Measurements from ENCODE around the gene CPNE7.

CPNE7 gene

GRCh38 chr16:89576153-89577054 lies 846 bp downstream of the CPNE7 start:
- H2AFZ ChIP-seq (ENCODE audit: low read length, unreplicated experiment), result peak overlapping the region; percentile 2
- H3K4me1 ChIP-seq (ENCODE audit: control insufficient read depth, insufficient read depth, low read length, unreplicated experiment), result peaks cover 26% of the 10 kb centered on the region
- no peaks in the 10 kb centered on the region for H3K27me3 ChIP-seq (ENCODE audit: insufficient read depth, low read length)
- H3K79me2 ChIP-seq (ENCODE audit: control insufficient read depth, insufficient read depth, low read length, unreplicated experiment), result peaks cover 25% of the 10 kb centered on the region
- H3K36me3 ChIP-seq (ENCODE audit: insufficient read depth, low read length), result peaks cover 16% of the 10 kb centered on the region; the same call in 1 of the 2 replicates
- peak overlapping the region; percentile 63; the same call in 1 of the 2 replicates for H3K27ac ChIP-seq (ENCODE audit: low read depth, low read length)
- peak overlapping the region; percentile 96 for H3K4me3 ChIP-seq (ENCODE audit: low read depth, low read length)

GRCh38 chr16:89577055-89577759 lies 1.6 kb downstream of the CPNE7 start:
- Histone ChIP-seq H3K27ac (ENCODE audit: low read depth, low read length) (peak overlapping the region; percentile 63), H3K4me3 (ENCODE audit: low read depth, low read length) (peak overlapping the region; percentile 96), H2AFZ (ENCODE audit: low read length, unreplicated experiment) (no peak overlapping the region)

GRCh38 chr16:89579351-89579750 lies 3.8 kb downstream of the CPNE7 start:
- no peak overlapping the region for H3K4me3 ChIP-seq (ENCODE audit: low read depth, low read length)
- no peaks in the 10 kb centered on the region for H3K27me3 ChIP-seq (ENCODE audit: insufficient read depth, low read length)
- peaks cover 19% of the 10 kb centered on the region; the same call in 1 of the 2 replicates for H3K36me3 ChIP-seq (ENCODE audit: insufficient read depth, low read length)
- no peak overlapping the region for H2AFZ ChIP-seq (ENCODE audit: low read length, unreplicated experiment)
- H3K79me2 ChIP-seq (ENCODE audit: control insufficient read depth, insufficient read depth, low read length, unreplicated experiment), result peaks cover 29% of the 10 kb centered on the region
- peaks cover 39% of the 10 kb centered on the region for H3K4me1 ChIP-seq (ENCODE audit: control insufficient read depth, insufficient read depth, low read length, unreplicated experiment)
- peak overlapping the region; percentile 67; the same call in 1 of the 2 replicates for H3K27ac ChIP-seq (ENCODE audit: low read depth, low read length)

More at GRCh38 chr16:89577055-89577759, 1.6 kb downstream of the CPNE7 start:
- Histone ChIP-seq H3K4me1 (ENCODE audit: control insufficient read depth, insufficient read depth, low read length, unreplicated experiment) (peaks cover 34% of the 10 kb centered on the region), H3K36me3 (ENCODE audit: insufficient read depth, low read length) (peaks cover 16% of the 10 kb centered on the region; the same call in 1 of the 2 replicates), H3K79me2 (ENCODE audit: control insufficient read depth, insufficient read depth, low read length, unreplicated experiment) (peaks cover 25% of the 10 kb centered on the region), H3K27me3 (ENCODE audit: insufficient read depth, low read length) (no peaks in the 10 kb centered on the region)

GRCh38 chr16:89581045-89581695 lies 5.6 kb downstream of the CPNE7 start:
- H3K36me3 ChIP-seq (ENCODE audit: insufficient read depth, low read length), result peaks cover 21% of the 10 kb centered on the region; the same call in 1 of the 2 replicates
- H3K27ac ChIP-seq (ENCODE audit: low read depth, low read length), result peak overlapping the region; percentile 94
- H3K27me3 ChIP-seq (ENCODE audit: insufficient read depth, low read length), result no peaks in the 10 kb centered on the region

GRCh38 chr16:89581861-89582563 lies 6.5 kb downstream of the CPNE7 start:
- peak overlapping the region; percentile 94 for H3K27ac ChIP-seq (ENCODE audit: low read depth, low read length)
- H3K4me1 ChIP-seq (ENCODE audit: control insufficient read depth, insufficient read depth, low read length, unreplicated experiment), result peaks cover 41% of the 10 kb centered on the region
- H3K27me3 ChIP-seq (ENCODE audit: insufficient read depth, low read length), result no peaks in the 10 kb centered on the region
- no peak overlapping the region for H2AFZ ChIP-seq (ENCODE audit: low read length, unreplicated experiment)
- peaks cover 9% of the 10 kb centered on the region for H3K79me2 ChIP-seq (ENCODE audit: control insufficient read depth, insufficient read depth, low read length, unreplicated experiment)
- peaks cover 26% of the 10 kb centered on the region; the same call in 1 of the 2 replicates for H3K36me3 ChIP-seq (ENCODE audit: insufficient read depth, low read length)
- H3K4me3 ChIP-seq (ENCODE audit: low read depth, low read length), result peak overlapping the region; percentile 32; the same call in 1 of the 2 replicates

More at GRCh38 chr16:89581045-89581695, 5.6 kb downstream of the CPNE7 start:
- H2AFZ ChIP-seq (ENCODE audit: low read length, unreplicated experiment), result no peak overlapping the region
- peaks cover 18% of the 10 kb centered on the region for H3K79me2 ChIP-seq (ENCODE audit: control insufficient read depth, insufficient read depth, low read length, unreplicated experiment)
- H3K4me1 ChIP-seq (ENCODE audit: control insufficient read depth, insufficient read depth, low read length, unreplicated experiment), result peaks cover 40% of the 10 kb centered on the region
- H3K4me3 ChIP-seq (ENCODE audit: low read depth, low read length), result peak overlapping the region; percentile 32; the same call in 1 of the 2 replicates

GRCh38 chr16:89582614-89583196 lies 7.1 kb downstream of the CPNE7 start:
- Histone ChIP-seq H3K79me2 (ENCODE audit: control insufficient read depth, insufficient read depth, low read length, unreplicated experiment) (peaks cover 3% of the 10 kb centered on the region), H3K27ac (ENCODE audit: low read depth, low read length) (peak overlapping the region; percentile 94), H3K27me3 (ENCODE audit: insufficient read depth, low read length) (no peaks in the 10 kb centered on the region), H2AFZ (ENCODE audit: low read length, unreplicated experiment) (no peak overlapping the region), H3K4me1 (ENCODE audit: control insufficient read depth, insufficient read depth, low read length, unreplicated experiment) (peaks cover 35% of the 10 kb centered on the region), H3K36me3 (ENCODE audit: insufficient read depth, low read length) (peaks cover 26% of the 10 kb centered on the region; the same call in 1 of the 2 replicates), H3K4me3 (ENCODE audit: low read depth, low read length) (no peak overlapping the region)

- peaks cover 3% of the 10 kb centered on the region for H3K79me2 ChIP-seq (ENCODE audit: control insufficient read depth, insufficient read depth, low read length, unreplicated experiment)
- H3K4me3 ChIP-seq (ENCODE audit: low read depth, low read length), result no peak overlapping the region
- peak overlapping the region; percentile 94; the same call in 1 of the 2 replicates for H3K27ac ChIP-seq (ENCODE audit: low read depth, low read length)
- no peaks in the 10 kb centered on the region for H3K27me3 ChIP-seq (ENCODE audit: insufficient read depth, low read length)
- H3K36me3 ChIP-seq (ENCODE audit: insufficient read depth, low read length), result peaks cover 26% of the 10 kb centered on the region; the same call in 1 of the 2 replicates
- H3K4me1 ChIP-seq (ENCODE audit: control insufficient read depth, insufficient read depth, low read length, unreplicated experiment), result peaks cover 35% of the 10 kb centered on the region
- H2AFZ ChIP-seq (ENCODE audit: low read length, unreplicated experiment), result no peak overlapping the region
Observed at GRCh38 chr16:89583197-89583894, 7.8 kb downstream of the CPNE7 start.

- Histone ChIP-seq H3K4me1 (ENCODE audit: control insufficient read depth, insufficient read depth, low read length, unreplicated experiment) (peaks cover 35% of the 10 kb centered on the region), H3K27me3 (ENCODE audit: insufficient read depth, low read length) (no peaks in the 10 kb centered on the region), H3K4me3 (ENCODE audit: low read depth, low read length) (no peak overlapping the region), H3K79me2 (ENCODE audit: control insufficient read depth, insufficient read depth, low read length, unreplicated experiment) (peaks cover 3% of the 10 kb centered on the region), H2AFZ (ENCODE audit: low read length, unreplicated experiment) (no peak overlapping the region), H3K36me3 (ENCODE audit: insufficient read depth, low read length) (peaks cover 26% of the 10 kb centered on the region; the same call in 1 of the 2 replicates), H3K27ac (ENCODE audit: low read depth, low read length) (peak overlapping the region; percentile 37; the same call in 1 of the 2 replicates)
Observed at GRCh38 chr16:89583895-89584644, 8.5 kb downstream of the CPNE7 start.

Measured in ACC112 (cell line).